Loucy (cell line): ENCODE results near the gene ACAD10.

Experiments
- H2AFZ ChIP-seq: fragments of 200-600 bp; sonication (generic); 2 replicates; pipeline ENCODE4 v1.6.0; 2016; ENCODE audit warnings: antibody characterized with exemption, mild to moderate bottlenecking, low read length, moderate library complexity
- H3F3A ChIP-seq: fragments of 200-600 bp; 2 replicates; pipeline ENCODE4 v1.6.0; 2016; ENCODE audit warnings: antibody characterized with exemption, low read depth, mild to moderate bottlenecking
- H3K27me3 ChIP-seq: fragments of 200-600 bp; sonication (generic); 2 replicates; pipeline ENCODE4 v1.6.1; 2014; ENCODE audit warnings: low read length, mild to moderate bottlenecking; ENCODE audit not compliant: insufficient read depth, poor library complexity, severe bottlenecking
- H3K36me3 ChIP-seq: fragments of 200-600 bp; sonication (generic); 2 replicates; pipeline ENCODE4 v1.6.1; 2016; ENCODE audit warnings: low read length; ENCODE audit not compliant: insufficient read depth
- H3K4me1 ChIP-seq: fragments of 200-600 bp; sonication (generic); 2 replicates; pipeline ENCODE4 v1.5.1; 2014; ENCODE audit warnings: low read length, mild to moderate bottlenecking; ENCODE audit not compliant: insufficient read depth, poor library complexity, severe bottlenecking
- H3K4me2 ChIP-seq: fragments of 200-600 bp; sonication (generic); 2 replicates; pipeline ENCODE4 v1.6.0; 2014; ENCODE audit warnings: antibody characterized with exemption, low read length, low read depth, mild to moderate bottlenecking; ENCODE audit not compliant: poor library complexity, severe bottlenecking
- H3K4me3 ChIP-seq: fragments of 200-600 bp; sonication (generic); 2 replicates; pipeline ENCODE4 v1.5.1; 2014; ENCODE audit warnings: low read length, mild to moderate bottlenecking, mixed read lengths; ENCODE audit not compliant: poor library complexity, severe bottlenecking
- H3K79me2 ChIP-seq: fragments of 200-600 bp; sonication (generic); 2 replicates; pipeline ENCODE4 v1.6.1; 2014; ENCODE audit warnings: low read length; ENCODE audit not compliant: insufficient read depth
- H3K9ac ChIP-seq: fragments of 200-600 bp; sonication (generic); 2 replicates; pipeline ENCODE4 v1.6.0; 2014; ENCODE audit warnings: mild to moderate bottlenecking, low read depth, low read length, moderate library complexity; ENCODE audit not compliant: poor library complexity, severe bottlenecking
- H3K9me2 ChIP-seq: fragments of 200-600 bp; sonication (generic); replicated peaks from 2 replicates; pipeline ENCODE4 v1.6.1; 2016; ENCODE audit warnings: low read depth, low read length, mixed read lengths
- H3K9me3 ChIP-seq: fragments of 200-600 bp; sonication (generic); 2 replicates; pipeline ENCODE4 v1.6.1; 2014; ENCODE audit warnings: mild to moderate bottlenecking, antibody characterized with exemption, low read length, low read depth; ENCODE audit not compliant: insufficient read depth
- H4K20me1 ChIP-seq: fragments of 200-600 bp; sonication (generic); 2 replicates; pipeline ENCODE4 v1.6.0; 2014; ENCODE audit warnings: antibody characterized with exemption, low read length, mild to moderate bottlenecking; ENCODE audit not compliant: insufficient read depth, poor library complexity, severe bottlenecking
- EZH2phosphoT487 ChIP-seq: fragments of 200-600 bp; IDR thresholded peaks from 2 replicates; pipeline ENCODE4 v1.6.1; 2018; ENCODE audit warnings: antibody characterized with exemption, mild to moderate bottlenecking, moderate library complexity, borderline replicate concordance
- TF ChIP-seq, protein P1 (sequence below): fragments of 200-600 bp; sonication (generic); conservative IDR thresholded peaks from 2 replicates; pipeline ENCODE4 v1.5.1; 2014; ENCODE audit warnings: mild to moderate bottlenecking, antibody characterized with exemption, low read length

Gene ACAD10

DNA sequence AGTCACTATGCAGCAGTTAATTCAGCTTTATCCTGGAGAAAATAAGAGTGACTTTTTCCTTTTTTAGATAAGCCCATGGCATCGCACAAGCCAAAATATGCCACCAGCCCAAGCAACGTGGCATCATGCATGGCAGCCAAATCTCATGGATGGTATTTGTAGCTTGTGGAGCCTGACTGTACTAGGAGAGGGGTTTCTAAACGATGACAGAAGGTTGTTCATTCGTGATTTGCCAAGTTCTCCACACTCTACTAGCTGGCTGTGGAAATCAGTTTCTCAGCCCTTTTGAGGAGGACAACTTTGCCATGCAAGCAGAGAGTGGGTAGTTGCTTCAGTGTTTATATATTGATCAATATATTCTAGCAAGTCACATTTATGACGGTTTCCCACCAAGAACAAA, 45.3 kb upstream of the ACAD10 start:
- Histone ChIP-seq H3K9me2 (no peaks in the 10 kb centered on the region), H3K4me3 (no peak overlapping the region), H3F3A (no peaks in the 10 kb centered on the region), H3K36me3 (peaks cover 33% of the 10 kb centered on the region), H3K9ac (no peak overlapping the region), H2AFZ (no peak overlapping the region), H3K4me1 (no peaks in the 10 kb centered on the region), H3K79me2 (no peaks in the 10 kb centered on the region), H4K20me1 (no peaks in the 10 kb centered on the region), H3K9me3 (no peaks in the 10 kb centered on the region), H3K27me3 (no peaks in the 10 kb centered on the region), H3K4me2 (no peak overlapping the region)
- TF ChIP-seq, protein P1, sequence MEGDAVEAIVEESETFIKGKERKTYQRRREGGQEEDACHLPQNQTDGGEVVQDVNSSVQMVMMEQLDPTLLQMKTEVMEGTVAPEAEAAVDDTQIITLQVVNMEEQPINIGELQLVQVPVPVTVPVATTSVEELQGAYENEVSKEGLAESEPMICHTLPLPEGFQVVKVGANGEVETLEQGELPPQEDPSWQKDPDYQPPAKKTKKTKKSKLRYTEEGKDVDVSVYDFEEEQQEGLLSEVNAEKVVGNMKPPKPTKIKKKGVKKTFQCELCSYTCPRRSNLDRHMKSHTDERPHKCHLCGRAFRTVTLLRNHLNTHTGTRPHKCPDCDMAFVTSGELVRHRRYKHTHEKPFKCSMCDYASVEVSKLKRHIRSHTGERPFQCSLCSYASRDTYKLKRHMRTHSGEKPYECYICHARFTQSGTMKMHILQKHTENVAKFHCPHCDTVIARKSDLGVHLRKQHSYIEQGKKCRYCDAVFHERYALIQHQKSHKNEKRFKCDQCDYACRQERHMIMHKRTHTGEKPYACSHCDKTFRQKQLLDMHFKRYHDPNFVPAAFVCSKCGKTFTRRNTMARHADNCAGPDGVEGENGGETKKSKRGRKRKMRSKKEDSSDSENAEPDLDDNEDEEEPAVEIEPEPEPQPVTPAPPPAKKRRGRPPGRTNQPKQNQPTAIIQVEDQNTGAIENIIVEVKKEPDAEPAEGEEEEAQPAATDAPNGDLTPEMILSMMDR: no peak
- no peak for TF ChIP-seq EZH2phosphoT487

DNA sequence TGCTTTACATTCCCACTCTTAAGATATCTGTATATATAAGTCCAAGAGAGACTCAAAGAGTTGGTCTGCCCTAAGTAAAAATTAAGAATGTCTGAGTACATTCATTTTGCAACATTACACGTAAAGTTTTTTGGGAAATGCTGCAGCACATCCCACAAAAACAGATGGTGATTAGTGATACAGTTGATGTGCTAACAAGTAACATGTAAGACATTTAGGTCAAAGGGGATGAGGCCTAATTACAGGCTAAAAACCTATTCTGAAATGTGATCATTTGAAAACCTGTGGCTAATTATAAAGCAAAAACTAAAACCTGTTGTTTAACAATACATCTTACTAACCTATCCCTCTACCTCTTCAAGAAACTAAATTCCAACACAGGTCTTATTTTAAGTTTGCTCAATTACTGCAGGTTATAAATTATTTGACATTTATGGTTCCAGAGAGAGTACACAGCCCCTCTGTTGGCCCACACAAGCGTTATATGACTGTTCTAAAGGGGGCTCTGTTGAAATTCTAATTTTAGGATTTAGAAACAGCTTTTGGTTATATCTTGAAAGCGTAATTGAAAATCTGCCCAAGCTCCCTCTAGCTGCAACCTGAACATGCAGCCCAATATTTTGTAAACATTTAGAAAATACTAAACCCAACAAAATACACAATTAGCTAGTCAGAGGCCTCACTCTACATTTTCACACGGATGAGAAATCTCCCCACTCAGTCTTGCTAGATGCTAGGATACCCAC, 43.0 kb upstream of the ACAD10 start:
- Histone ChIP-seq H2AFZ (no peak overlapping the region), H3K36me3 (peaks cover 52% of the 10 kb centered on the region)

DNA sequence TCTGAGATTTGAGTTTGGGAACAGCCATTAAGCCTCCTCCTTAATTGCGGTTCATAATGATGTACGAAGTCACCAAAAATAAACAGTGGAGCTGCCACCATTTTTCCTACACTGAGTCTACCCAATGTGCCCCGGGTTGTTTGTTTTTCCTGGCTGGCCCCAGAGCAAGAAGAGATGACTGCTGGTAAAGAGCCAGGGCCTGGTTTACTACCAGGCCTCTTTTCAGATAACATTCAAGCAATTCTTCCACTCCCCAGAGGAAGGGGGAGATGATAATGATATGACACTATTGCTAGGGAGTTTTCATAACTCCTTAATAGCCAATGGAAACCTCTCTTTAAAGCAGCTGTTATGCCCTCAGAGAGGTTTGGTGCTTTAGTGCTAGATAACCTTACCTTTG, 42.4 kb upstream of the ACAD10 start:
- Histone ChIP-seq H3K4me2 (no peak overlapping the region), H3K9me3 (no peaks in the 10 kb centered on the region), H3K9ac (no peak overlapping the region), H3K36me3 (peaks cover 52% of the 10 kb centered on the region), H3K79me2 (no peaks in the 10 kb centered on the region), H3K9me2 (no peaks in the 10 kb centered on the region), H4K20me1 (no peaks in the 10 kb centered on the region), H3K4me3 (no peak overlapping the region), H3F3A (no peaks in the 10 kb centered on the region), H2AFZ (no peak overlapping the region), H3K4me1 (no peaks in the 10 kb centered on the region), H3K27me3 (no peaks in the 10 kb centered on the region)
- TF ChIP-seq, protein P1: no peak
- no peak for TF ChIP-seq EZH2phosphoT487

More for the DNA sequence above, 43.0 kb upstream of the ACAD10 start:
- Histone ChIP-seq H3K4me1 (no peaks in the 10 kb centered on the region), H3K9me2 (no peaks in the 10 kb centered on the region), H3K9me3 (no peaks in the 10 kb centered on the region), H3K79me2 (no peaks in the 10 kb centered on the region), H3K9ac (no peak overlapping the region), H3K4me3 (no peak overlapping the region), H4K20me1 (no peaks in the 10 kb centered on the region), H3K4me2 (no peak overlapping the region), H3K27me3 (no peaks in the 10 kb centered on the region), H3F3A (no peaks in the 10 kb centered on the region)
- TF ChIP-seq, protein P1: no peak
